ENCODE measurements around the gene SLC9A9.
"Not testable (repeated sequence)": the region's sequence is repeated elsewhere in the genome, so short reads cannot be mapped to it uniquely, and the experiment has no call there.

SLC9A9 gene

GRCh38 chr3:143720381-143720780, 127.9 kb downstream of the SLC9A9 start:
- H3K36me3 ChIP-seq (ENCODE audit: control insufficient read depth, insufficient read depth, low read length) = no peaks in the 10 kb centered on the region
- no peaks in the 10 kb centered on the region for H3K4me1 ChIP-seq (ENCODE audit: control insufficient read depth, insufficient read depth, low read length, poor library complexity, severe bottlenecking)
- H3K27ac ChIP-seq (ENCODE audit: insufficient read depth, low read length, poor library complexity, severe bottlenecking) = no peak overlapping the region
- no peaks in the 10 kb centered on the region for H3K9me3 ChIP-seq (ENCODE audit: control insufficient read depth, low read length)
- H3K4me3 ChIP-seq (ENCODE audit: insufficient read depth, low read depth, low read length, poor library complexity, severe bottlenecking) = no peak overlapping the region
- DNase-seq = no peak
- H3K27me3 ChIP-seq (replicated peaks; ENCODE audit: control insufficient read depth, insufficient read depth, low read length, poor library complexity, severe bottlenecking) = no peaks in the 10 kb centered on the region

DNA sequence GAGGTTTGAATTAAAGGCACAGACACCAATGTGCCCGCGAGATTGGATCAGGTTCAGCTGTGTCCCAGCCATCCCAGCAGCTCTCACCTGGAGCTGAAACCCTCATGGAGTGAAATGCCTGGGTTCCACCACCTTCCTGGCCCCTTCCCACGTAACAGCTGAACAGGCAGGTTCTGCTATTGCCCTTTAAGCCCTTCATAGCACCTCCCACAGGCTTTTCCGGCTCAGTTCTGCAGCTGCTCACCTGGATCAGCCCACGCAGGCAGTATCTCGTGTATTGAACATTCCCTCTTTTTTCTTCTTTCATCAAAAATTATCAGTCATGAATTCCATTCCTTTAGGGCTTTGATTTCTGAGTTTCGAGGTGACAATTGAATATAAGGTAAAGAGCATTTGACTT, 129.8 kb downstream of the SLC9A9 start:
- no peak for DNase-seq
- Histone ChIP-seq H3K27ac (ENCODE audit: insufficient read depth, low read length, poor library complexity, severe bottlenecking) (no peak overlapping the region), H3K9me3 (ENCODE audit: control insufficient read depth, low read length) (no peaks in the 10 kb centered on the region), H3K4me3 (ENCODE audit: insufficient read depth, low read depth, low read length, poor library complexity, severe bottlenecking) (no peak overlapping the region), H3K27me3 (replicated peaks; ENCODE audit: control insufficient read depth, insufficient read depth, low read length, poor library complexity, severe bottlenecking) (no peaks in the 10 kb centered on the region), H3K36me3 (ENCODE audit: control insufficient read depth, insufficient read depth, low read length) (no peaks in the 10 kb centered on the region), H3K4me1 (ENCODE audit: control insufficient read depth, insufficient read depth, low read length, poor library complexity, severe bottlenecking) (no peaks in the 10 kb centered on the region)

DNA sequence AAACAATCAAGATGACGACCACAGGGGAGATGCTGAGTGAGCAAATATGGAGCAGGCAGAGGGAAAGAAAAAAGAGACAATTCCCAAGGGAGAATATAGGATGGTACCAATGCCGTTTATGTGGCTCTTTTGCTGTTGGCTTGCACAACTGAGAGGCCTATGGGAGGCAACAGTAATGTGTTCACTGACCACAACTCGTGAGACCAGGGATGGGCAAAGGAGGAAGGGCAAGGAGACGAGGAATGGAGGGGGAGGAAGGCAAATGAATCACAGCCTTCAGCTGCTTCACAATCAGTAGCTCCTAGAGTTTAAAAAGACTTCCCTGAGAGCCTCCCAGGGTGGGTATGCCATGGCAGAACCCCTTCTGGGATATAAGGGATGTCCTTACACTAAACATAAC, 131.5 kb downstream of the SLC9A9 start:
- H3K4me3 ChIP-seq (ENCODE audit: insufficient read depth, low read depth, low read length, poor library complexity, severe bottlenecking) = no peak overlapping the region
- H3K27me3 ChIP-seq (replicated peaks; ENCODE audit: control insufficient read depth, insufficient read depth, low read length, poor library complexity, severe bottlenecking) = no peaks in the 10 kb centered on the region
- H3K36me3 ChIP-seq (ENCODE audit: control insufficient read depth, insufficient read depth, low read length) = no peaks in the 10 kb centered on the region
- no peaks in the 10 kb centered on the region for H3K9me3 ChIP-seq (ENCODE audit: control insufficient read depth, low read length)
- H3K4me1 ChIP-seq (ENCODE audit: control insufficient read depth, insufficient read depth, low read length, poor library complexity, severe bottlenecking) = no peaks in the 10 kb centered on the region
- DNase-seq = no peak
- no peak overlapping the region for H3K27ac ChIP-seq (ENCODE audit: insufficient read depth, low read length, poor library complexity, severe bottlenecking)

- no peak for DNase-seq
- no peaks in the 10 kb centered on the region for H3K9me3 ChIP-seq (ENCODE audit: control insufficient read depth, low read length)
- no peaks in the 10 kb centered on the region for H3K27me3 ChIP-seq (replicated peaks; ENCODE audit: control insufficient read depth, insufficient read depth, low read length, poor library complexity, severe bottlenecking)
- no peaks in the 10 kb centered on the region for H3K36me3 ChIP-seq (ENCODE audit: control insufficient read depth, insufficient read depth, low read length)
- no peak overlapping the region for H3K4me3 ChIP-seq (ENCODE audit: insufficient read depth, low read depth, low read length, poor library complexity, severe bottlenecking)
- no peak overlapping the region for H3K27ac ChIP-seq (ENCODE audit: insufficient read depth, low read length, poor library complexity, severe bottlenecking)
- no peaks in the 10 kb centered on the region for H3K4me1 ChIP-seq (ENCODE audit: control insufficient read depth, insufficient read depth, low read length, poor library complexity, severe bottlenecking)
These were observed 135.7 kb downstream of the SLC9A9 start for GRCh38 chr3:143712522-143712921.

- Histone ChIP-seq H3K4me1 (ENCODE audit: control insufficient read depth, insufficient read depth, low read length, poor library complexity, severe bottlenecking) (no peaks in the 10 kb centered on the region), H3K4me3 (ENCODE audit: insufficient read depth, low read depth, low read length, poor library complexity, severe bottlenecking) (no peak overlapping the region), H3K36me3 (ENCODE audit: control insufficient read depth, insufficient read depth, low read length) (no peaks in the 10 kb centered on the region), H3K9me3 (ENCODE audit: control insufficient read depth, low read length) (no peaks in the 10 kb centered on the region), H3K27ac (ENCODE audit: insufficient read depth, low read length, poor library complexity, severe bottlenecking) (no peak overlapping the region), H3K27me3 (replicated peaks; ENCODE audit: control insufficient read depth, insufficient read depth, low read length, poor library complexity, severe bottlenecking) (no peaks in the 10 kb centered on the region)
- no peak for DNase-seq
These were observed 140.4 kb downstream of the SLC9A9 start for GRCh38 chr3:143707848-143708247.

DNA sequence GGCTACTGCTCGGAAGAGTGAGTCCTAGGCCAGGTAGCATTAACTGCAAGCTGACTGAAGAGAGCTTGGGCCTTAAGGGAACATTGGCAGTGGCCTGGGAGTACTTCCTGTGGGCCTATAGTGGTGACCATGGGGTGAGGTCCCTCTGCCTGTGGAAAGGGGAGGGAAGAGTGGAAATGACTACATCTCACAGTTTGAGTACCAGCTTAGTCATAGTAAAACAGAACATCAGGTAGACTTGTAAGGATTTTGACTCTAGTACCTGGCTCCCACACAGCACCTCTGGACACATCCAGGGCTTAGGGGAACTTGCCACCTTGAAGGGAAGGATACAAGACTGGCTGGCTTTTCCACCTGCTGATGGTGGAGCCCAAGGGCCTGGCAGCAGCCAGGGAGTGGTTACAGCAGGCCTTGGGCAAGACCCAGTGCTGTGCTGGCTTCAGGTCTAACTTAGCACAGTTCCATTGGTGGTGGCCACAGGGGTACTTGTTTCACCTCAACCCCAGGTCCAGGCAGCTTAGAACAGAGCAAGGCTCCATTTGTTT, 147.8 kb downstream of the SLC9A9 start:
- no peaks in the 10 kb centered on the region for H3K27me3 ChIP-seq (replicated peaks; ENCODE audit: control insufficient read depth, insufficient read depth, low read length, poor library complexity, severe bottlenecking)
- no peak for DNase-seq
- no peaks in the 10 kb centered on the region for H3K4me1 ChIP-seq (ENCODE audit: control insufficient read depth, insufficient read depth, low read length, poor library complexity, severe bottlenecking)
- no peaks in the 10 kb centered on the region for H3K9me3 ChIP-seq (ENCODE audit: control insufficient read depth, low read length)
- no peak overlapping the region for H3K27ac ChIP-seq (ENCODE audit: insufficient read depth, low read length, poor library complexity, severe bottlenecking)
- H3K4me3 ChIP-seq (ENCODE audit: insufficient read depth, low read depth, low read length, poor library complexity, severe bottlenecking) = no peak overlapping the region
- no peaks in the 10 kb centered on the region for H3K36me3 ChIP-seq (ENCODE audit: control insufficient read depth, insufficient read depth, low read length)

GRCh38 chr3:143699424-143699823, 148.8 kb downstream of the SLC9A9 start:
- Histone ChIP-seq H3K36me3 (ENCODE audit: control insufficient read depth, insufficient read depth, low read length) (no peaks in the 10 kb centered on the region), H3K9me3 (ENCODE audit: control insufficient read depth, low read length) (no peaks in the 10 kb centered on the region), H3K4me1 (ENCODE audit: control insufficient read depth, insufficient read depth, low read length, poor library complexity, severe bottlenecking) (no peaks in the 10 kb centered on the region), H3K27ac (ENCODE audit: insufficient read depth, low read length, poor library complexity, severe bottlenecking) (no peak overlapping the region), H3K27me3 (replicated peaks; ENCODE audit: control insufficient read depth, insufficient read depth, low read length, poor library complexity, severe bottlenecking) (no peaks in the 10 kb centered on the region), H3K4me3 (ENCODE audit: insufficient read depth, low read depth, low read length, poor library complexity, severe bottlenecking) (no peak overlapping the region)
- DNase-seq = no peak

GRCh38 chr3:143698682-143699303, 149.5 kb downstream of the SLC9A9 start:
- no peak overlapping the region for H3K27ac ChIP-seq (ENCODE audit: insufficient read depth, low read length, poor library complexity, severe bottlenecking)
- no peak for DNase-seq
- H3K9me3 ChIP-seq (ENCODE audit: control insufficient read depth, low read length) = no peaks in the 10 kb centered on the region
- H3K27me3 ChIP-seq (replicated peaks; ENCODE audit: control insufficient read depth, insufficient read depth, low read length, poor library complexity, severe bottlenecking) = no peaks in the 10 kb centered on the region
- H3K4me3 ChIP-seq (ENCODE audit: insufficient read depth, low read depth, low read length, poor library complexity, severe bottlenecking) = no peak overlapping the region
- H3K36me3 ChIP-seq (ENCODE audit: control insufficient read depth, insufficient read depth, low read length) = no peaks in the 10 kb centered on the region
- H3K4me1 ChIP-seq (ENCODE audit: control insufficient read depth, insufficient read depth, low read length, poor library complexity, severe bottlenecking) = no peaks in the 10 kb centered on the region

- DNase-seq = no peak
- no peaks in the 10 kb centered on the region for H3K9me3 ChIP-seq (ENCODE audit: control insufficient read depth, low read length)
- H3K4me1 ChIP-seq (ENCODE audit: control insufficient read depth, insufficient read depth, low read length, poor library complexity, severe bottlenecking) = no peaks in the 10 kb centered on the region
- H3K36me3 ChIP-seq (ENCODE audit: control insufficient read depth, insufficient read depth, low read length) = no peaks in the 10 kb centered on the region
- H3K27me3 ChIP-seq (replicated peaks; ENCODE audit: control insufficient read depth, insufficient read depth, low read length, poor library complexity, severe bottlenecking) = no peaks in the 10 kb centered on the region
- no peak overlapping the region for H3K4me3 ChIP-seq (ENCODE audit: insufficient read depth, low read depth, low read length, poor library complexity, severe bottlenecking)
- H3K27ac ChIP-seq (ENCODE audit: insufficient read depth, low read length, poor library complexity, severe bottlenecking) = no peak overlapping the region
These were observed 150.3 kb downstream of the SLC9A9 start for GRCh38 chr3:143697975-143698374.

GRCh38 chr3:143695333-143695732, 152.9 kb downstream of the SLC9A9 start:
- H3K4me3 ChIP-seq (ENCODE audit: insufficient read depth, low read depth, low read length, poor library complexity, severe bottlenecking); H3K36me3 ChIP-seq (ENCODE audit: control insufficient read depth, insufficient read depth, low read length); H3K4me1 ChIP-seq (ENCODE audit: control insufficient read depth, insufficient read depth, low read length, poor library complexity, severe bottlenecking); H3K9me3 ChIP-seq (ENCODE audit: control insufficient read depth, low read length); H3K27me3 ChIP-seq (replicated peaks; ENCODE audit: control insufficient read depth, insufficient read depth, low read length, poor library complexity, severe bottlenecking); DNase-seq; H3K27ac ChIP-seq (ENCODE audit: insufficient read depth, low read length, poor library complexity, severe bottlenecking): not testable (repeated sequence)

Data from effector memory CD4-positive, alpha-beta T cell (primary cell).